ENCODE measurements around the gene PAFAH2.

Gene PAFAH2

DNA sequence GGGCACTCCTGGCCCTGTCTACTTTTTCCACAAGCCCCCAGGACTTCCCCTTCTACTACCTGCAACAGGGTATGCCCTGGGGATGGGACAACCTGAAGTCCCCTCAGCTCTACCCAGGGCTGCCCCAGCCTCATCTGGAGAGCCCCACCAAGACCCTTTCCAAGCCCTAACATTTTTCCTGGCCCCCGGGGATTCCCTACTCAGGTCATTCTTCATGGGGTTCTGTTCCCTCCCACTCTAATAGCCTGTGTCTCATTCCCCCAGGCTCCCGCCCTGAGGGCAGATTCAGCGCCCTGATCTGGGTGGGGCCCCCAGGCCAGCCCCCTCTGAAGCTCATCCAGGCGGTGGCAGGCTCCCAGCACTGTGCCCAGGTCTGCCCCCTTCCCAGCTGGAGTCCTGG is 33.3 kb upstream of the PAFAH2 start:
- DNase-seq: no peak

DNA sequence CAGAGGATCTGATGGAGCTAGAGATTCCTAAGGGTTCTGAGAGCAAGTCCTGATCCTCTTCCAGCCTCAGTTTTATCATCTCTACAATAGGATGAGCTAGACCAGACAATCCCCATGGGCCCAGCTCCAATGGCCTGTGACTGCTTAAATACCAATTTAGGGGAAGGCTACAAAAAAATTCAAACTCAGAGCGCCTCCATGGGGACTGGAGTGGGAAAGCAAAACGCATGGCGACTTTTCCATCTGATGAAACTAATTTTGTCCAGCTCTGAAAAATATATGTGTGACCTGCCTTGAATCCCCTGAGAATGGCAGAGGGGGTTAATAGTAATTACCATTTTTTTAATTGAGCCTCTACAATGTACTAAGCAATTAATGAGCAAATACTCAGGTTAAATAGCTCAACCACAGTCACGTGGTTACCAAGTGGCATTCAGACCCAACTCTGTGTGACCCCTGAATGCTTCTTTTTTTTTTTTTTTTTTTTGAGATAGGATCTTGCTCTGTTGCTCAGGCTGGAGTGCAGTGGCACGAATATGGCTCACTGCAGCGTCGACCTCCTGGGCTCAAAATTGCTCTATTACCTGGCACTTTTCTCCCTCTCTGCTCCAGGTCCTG is 32.1 kb upstream of the PAFAH2 start:
- DNase-seq: no peak

DNA sequence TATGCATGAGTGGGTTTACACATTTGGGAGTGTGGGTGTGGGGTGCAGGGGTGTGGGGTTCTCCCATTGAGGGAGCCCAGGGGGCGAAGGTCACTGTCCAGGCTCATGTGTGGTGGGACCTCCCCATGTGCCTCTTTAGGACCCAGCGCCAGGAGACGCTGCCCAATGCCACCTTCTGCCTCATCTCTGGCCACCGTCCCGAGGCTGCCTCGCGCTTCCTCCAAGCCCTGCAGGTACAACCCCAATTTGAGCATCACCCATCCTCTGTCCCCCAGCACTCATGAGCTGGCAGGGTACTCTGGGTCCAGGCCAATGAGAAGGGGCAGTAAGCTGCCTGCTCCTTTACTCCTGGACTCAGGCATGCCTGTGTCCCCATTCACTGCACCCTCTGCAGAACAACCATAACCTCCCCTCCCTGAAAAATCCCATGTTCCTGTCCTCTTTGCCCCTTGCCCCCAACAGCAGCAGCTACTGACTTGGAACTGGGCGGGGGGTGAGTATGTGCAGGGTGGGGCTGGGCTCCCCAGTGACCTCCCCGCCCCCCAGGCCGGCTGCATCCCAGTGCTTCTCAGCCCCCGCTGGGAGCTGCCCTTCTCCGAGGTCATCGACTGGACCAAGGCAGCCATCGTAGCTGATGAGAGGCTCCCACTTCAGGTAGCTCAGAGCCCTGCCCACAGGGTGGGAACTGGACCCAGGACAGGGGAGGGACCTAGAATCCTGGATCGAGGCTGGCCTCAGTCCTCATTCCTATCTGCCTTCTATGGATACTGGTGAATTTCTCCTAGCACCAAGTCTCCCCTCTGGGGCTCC is 31.4 kb upstream of the PAFAH2 start:
- DNase-seq: no peak

DNA sequence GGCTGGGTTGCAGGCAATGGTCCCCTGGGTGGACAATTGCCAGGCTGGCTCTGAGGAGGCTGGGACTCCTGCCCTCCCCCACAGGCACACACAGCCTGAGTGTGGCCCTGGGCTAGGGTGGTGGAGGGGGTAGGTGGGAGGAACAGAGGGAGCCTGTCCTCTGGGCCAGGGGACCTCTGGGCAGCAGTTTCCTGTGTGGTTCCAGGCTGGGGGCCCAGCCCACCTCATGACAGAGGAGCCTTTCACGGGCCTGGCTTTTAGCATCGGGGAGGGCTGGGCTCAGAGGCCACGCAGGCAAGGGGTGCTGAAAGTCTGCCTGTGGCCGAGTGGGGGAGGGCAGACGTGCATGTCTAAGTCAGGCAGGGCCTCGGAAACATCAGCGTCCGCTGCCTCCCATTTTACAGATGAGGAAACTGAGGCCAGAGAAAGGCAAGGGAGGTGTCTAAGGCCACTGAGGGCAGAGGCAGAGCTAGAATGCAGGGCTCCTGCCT is 30.7 kb upstream of the PAFAH2 start:
- DNase-seq: no peak

DNA sequence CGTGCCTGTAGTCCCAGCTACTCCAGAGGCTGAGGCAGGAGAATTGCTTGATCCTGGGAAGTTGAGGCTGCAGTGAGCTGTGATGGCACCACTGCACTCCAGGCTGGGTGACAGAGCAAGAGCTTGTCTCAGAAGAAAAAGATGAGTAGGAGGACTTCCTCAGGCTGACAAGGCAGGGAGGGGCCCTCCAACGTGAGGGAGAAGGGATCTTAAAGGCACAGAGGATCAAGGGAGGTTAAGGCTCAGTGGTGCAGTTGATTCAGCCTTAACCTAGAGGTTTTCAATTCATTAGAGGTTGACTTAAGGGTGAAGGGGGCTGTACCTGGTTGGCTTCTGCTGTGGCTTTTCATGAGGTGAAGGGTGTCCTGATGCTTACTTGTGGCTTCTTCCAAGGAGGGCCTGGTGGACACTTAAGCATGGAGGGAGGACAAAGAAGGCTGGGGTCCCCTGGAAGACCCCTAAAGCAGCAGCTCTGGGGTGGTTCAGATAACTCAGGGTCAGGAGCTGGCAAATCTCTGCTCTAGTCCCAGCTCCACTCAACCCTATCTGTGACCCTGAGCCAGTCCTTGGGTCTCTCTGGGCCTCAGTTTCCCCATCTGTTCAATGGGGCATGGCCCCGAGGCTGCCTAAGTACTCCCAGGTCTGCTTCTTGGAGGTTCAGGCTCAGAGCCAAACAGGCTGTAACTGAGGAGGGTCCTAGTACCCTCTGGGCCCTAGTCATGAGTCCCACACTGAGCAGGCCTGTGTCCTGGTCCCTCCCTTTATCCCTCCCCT is 30.0 kb upstream of the PAFAH2 start:
- no peak for DNase-seq

DNA sequence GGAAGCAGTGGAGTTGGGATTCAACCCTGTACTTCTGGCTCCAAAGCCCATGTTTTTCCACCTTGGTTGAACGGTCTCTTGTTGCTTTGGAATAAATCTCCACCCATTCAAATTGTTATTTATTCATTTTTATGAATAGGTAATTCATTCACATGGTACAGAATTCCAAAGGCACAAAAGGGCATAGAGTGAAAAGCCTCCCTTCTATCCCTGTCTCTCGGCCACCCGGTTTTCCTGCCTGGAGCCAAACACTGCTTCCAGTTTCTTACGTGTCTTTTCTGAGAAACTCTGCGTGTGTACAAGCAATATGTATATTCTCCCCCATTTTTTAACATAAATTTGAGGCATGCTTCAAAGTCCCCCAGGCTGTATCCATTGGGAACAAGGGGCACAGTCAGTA is 27.7 kb upstream of the PAFAH2 start:
- no peak for DNase-seq

DNA sequence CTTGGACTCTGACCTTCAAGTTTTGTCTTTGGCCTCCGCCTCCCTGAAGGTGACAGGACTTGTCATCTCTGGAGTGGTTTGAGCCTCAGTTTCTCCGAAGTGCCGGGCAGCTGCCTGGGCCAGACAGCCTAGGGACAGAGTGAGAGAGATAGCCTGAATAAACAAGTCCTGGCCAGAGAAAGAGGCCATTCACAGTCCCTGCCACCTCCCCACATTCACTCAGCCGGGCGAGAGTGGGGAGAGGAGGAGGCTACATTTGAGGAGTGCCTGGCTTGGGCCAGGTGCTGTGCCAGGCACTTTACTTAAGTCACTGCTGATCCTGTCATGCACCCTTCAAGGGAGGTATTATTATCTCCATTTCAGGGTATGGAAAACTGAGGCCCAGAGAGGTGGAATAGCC is 27.2 kb upstream of the PAFAH2 start:
- no peak for DNase-seq

DNA sequence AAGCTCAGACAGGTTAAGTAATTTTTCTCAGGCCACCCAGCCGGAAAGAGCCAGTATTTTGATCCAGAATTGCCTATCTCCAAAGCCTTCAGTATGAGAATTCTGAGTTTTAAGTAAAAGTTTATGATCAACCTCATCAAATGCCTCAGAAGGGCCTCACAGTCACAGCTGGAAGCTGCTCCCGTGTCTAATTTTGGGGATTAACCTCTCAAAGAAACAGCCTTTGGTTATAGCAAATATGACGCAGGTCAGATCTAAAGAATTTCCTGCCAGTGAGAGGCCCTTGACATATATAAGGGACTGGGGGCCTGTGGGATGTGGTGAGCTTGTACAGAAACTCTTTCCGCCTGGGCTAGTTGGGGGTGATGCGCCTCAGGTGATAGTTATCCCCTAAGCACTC is 26.0 kb upstream of the PAFAH2 start:
- DNase-seq: no peak

DNA sequence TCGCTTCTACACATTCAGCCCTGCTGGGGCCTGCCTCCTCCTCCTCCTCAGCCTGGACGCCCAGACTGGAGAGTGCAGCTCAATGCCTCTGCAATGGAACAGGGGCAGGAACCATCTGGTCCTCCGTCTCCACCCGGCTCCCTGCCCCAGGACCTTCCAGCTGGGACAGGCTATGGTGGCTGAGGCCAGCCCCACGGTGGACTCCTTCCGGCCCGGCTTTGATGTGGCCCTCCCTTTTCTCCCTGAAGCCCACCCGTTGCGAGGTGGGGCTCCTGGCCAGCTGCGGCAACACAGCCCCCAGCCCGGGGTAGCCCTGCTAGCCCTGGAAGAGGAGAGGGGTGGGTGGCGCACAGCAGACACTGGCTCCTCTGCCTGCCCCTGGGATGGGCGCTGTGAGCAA is 25.1 kb upstream of the PAFAH2 start:
- DNase-seq: no peak

DNA sequence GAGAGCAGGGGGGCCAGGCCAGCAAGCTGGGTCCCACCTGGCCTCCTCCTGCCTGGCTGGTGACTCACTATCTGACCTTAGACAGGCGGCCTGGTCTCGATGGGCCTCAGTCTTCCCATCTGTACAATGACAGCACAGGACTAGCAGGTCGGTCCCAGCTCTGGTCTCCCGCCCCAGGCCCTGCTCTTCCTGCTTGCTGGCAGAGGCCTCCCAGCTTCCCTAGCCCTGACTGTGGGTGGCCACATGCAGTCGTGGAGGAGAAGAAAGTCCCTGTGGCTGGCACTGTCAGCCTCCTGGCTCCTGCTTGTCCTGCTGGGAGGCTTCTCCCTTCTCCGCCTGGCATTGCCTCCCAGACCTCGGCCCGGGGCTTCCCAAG is 24.5 kb upstream of the PAFAH2 start:
- DNase-seq: no peak

DNA sequence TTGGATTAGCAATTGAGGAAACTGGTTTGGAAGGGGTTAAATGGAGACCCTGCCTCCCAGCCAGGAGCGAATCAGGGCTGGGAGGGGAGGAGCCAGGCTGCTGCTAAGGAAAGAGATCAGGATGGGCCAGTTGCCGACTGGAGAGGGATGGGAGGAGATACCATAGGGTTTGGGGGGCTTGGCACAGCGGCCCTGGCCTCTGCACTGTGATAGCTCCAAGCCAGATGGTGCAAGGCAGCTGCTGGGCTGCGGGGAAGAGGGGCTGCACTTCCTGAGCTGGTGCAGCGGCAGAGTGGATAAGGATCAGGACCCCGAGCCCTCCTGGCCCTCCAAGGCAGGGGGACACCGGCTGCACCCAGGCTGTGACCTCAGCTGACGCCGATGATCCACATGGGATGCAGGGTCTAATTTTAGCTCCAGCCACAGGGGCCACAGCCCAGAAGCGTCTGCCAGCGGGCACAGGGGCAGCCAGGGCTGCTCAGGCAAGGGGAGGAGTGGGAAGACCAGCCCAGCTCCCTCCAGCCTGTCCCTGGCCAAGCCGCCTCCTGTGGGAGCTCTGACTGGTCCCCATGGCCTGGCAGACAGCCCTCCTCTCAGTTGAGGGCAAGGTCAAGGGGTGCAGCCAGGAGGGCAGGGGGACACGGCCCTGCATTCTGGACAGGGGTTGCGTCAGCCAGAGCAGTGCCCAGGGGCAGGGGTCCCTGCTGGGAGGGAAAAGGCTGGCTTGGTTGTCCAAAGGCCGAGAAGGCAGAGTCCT is 24.0 kb upstream of the PAFAH2 start, which contains the start of gene EXTL1:
EXTL1 (plus strand) TSS at position 129 of the 757 bp plus-strand sequence. CDS start 872 bp downstream, outside the sequence.
- DNase-seq: no peak

DNA sequence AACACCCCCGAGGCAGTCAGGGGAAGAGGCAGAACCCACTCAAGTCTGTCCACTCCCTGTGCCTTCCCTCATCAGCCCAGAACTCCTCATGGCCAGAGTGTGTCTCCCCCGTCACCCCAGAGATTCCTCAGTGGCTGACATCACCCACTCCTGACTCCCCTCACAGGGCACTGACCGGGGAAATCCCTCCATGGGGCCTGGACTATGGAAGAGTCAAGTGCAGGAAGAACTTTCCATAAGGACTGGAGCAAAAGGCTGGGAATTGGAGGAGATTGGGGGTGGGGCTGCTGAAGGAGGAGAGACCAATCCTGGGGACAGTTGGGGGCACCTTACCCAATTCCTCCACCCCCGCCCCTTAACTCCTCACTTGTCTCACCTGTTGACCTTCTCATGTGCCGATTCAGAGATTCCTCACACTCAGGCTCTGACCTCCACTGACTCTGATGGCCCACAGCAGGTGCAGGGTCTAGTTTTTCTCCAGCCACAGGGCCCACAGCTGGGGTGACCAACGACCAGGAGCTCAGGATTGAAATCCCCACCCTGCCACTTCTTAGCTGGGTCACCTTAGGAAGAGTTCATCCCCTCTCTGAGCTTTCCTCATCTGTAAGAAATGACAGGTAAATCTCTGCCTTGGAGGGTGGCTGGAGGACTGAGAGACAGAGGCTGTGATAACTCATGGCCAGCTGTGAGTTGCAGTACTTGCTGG is 23.2 kb upstream of the PAFAH2 start:
- DNase-seq: no peak

DNA sequence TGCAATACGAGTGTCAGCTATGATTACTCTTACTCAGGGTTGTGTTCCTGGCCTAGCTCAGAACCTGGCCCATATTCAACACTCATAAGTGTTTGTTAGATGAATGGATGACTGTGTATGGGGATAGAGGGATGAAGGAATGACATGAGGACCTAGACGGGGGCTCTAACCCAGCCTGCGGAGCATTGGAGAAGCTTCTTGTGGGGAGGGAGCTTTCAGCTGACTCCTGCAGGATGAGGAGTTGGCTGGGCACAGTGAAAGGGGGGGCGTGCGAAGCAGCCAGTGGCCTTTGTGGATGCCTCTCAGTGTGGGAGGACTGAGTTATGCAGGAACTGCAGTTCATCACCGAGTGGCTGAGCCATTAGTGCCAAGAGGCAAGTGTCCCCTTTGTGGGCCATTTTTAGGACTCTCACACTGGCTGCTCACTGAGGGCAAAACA is 22.5 kb upstream of the PAFAH2 start:
- no peak for DNase-seq

DNA sequence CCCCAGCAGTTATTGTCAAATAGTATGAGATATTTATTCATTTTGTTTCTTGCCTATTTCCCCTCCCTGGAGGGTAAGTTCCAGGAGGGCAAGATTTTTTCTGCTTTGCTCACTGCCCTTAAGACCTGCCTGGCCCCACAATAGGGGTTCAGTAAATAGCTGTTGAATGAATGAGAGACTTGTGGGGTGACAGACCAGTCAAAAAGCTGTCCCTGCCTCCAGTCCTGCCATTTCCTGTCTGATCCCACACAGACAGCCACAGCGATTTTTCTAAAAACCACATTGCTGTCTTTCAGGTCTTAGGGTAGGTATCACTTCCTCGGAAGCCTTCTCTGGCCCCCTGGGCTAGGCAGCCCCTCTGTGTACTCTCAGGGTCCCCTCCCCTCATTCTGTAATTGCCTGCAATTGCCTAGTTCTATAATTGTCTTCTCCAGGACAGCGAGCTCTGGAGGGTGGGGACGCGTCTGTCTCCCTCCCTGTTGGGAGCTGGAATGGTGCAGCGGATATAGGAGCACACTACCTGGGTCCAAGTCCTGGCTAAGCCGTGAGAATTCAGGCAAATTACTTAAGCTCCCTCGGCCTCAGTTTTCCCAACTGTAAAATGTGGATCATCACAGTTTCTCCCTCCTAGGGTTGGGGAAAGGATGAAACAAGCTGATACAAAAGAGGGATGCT is 21.9 kb upstream of the PAFAH2 start:
- no peak for DNase-seq

DNA sequence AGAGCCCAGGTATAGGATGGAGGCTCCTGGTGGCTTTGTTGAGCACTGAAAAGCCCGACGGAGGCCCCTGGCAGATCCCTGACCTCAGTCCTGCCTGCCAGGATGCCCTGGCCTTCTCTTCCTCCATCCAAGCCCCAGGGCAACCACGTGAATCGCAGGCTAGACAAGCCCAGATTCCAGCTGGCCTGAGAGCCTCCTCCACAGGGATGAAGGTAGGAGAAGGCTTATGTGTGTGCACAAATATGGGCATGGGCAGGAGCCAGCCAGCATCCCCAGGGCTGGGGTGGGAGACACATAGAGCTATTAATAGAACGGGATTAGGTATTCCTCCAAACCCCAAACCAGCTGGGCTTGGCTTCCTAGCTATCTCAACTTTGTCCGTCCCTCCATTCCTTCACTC is 19.7 kb upstream of the PAFAH2 start:
- DNase-seq: no peak

DNA sequence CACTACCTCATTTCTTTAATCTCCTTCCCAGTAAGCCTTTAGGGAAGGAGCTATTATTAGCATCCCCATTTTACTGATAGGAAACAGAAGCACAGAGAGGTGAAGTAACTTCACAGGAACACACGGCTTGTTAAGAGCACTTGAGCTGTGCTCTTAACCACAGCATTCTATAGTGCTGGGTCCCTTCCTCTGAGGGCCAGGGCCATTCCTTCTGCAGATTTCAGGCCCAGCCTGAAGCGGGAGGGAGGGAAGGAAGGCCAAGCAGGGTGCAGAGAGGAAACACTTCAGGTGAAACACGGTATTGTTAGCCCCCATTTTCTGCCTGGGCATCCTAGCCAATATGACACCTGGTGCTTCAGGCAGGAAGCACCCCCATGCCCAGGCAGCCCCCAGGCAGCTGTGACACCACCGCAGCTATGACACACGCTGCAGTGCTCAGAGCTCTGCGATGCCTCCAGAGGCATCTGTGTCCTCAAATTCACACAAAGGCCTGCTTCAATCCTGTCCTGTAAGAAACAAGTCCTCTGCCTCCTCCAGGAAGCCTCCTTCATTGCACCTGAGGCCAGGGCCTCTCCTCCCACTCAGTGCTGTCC is 19.2 kb upstream of the PAFAH2 start:
- DNase-seq: no peak

DNA sequence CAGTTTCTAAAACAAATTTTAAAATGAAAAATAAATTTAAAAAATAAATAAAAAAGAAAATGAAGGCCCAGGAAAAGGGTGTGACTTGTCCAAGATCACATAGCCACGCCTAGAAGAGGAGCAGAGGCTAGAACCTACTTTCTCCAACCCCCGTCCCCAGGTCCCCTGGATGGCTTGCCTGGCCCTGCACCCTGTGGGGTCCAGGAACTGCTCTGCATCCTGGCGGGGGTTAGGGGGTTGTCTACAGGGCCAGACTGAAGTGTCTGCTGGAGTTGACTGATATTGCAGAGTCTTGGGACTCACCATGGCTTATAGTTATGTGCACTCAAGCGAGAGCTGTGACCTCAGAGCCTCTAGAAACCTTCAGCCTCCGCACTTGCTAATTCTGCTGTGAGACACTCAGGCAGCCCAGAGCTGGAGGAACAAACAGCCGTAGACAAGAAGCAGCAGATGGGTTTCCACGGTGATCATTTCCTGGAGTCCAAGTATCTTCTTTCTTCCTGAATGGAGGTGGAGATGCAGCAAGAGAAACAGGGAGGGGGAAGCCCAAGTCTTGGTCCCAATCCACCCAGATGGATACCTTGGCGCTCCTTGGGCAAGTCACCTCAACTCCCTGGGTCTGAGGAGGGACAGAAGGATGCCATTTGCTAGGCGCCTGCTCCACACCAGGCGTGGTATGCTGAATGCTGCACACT is 18.5 kb upstream of the PAFAH2 start:
- no peak for DNase-seq

DNA sequence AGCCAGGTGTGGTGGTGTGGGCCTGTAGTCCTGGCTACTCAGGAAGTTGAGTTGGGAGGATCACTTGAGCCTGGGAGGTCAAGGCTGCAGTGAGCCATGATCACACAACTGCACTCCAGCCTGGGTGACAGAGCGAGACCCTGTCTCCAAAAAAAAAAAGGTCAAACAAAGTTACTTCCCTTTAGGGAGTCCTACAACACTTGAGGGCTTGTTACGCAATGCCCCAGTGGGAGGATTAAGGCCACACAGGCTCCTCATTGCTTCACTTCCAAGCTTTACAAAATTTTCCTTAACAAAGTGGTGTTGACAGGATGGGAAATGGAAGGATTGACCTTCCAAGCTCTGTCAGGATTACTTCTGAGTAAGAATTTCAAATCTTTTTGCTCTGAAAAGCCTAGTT is 17.5 kb upstream of the PAFAH2 start:
- DNase-seq: no peak

DNA sequence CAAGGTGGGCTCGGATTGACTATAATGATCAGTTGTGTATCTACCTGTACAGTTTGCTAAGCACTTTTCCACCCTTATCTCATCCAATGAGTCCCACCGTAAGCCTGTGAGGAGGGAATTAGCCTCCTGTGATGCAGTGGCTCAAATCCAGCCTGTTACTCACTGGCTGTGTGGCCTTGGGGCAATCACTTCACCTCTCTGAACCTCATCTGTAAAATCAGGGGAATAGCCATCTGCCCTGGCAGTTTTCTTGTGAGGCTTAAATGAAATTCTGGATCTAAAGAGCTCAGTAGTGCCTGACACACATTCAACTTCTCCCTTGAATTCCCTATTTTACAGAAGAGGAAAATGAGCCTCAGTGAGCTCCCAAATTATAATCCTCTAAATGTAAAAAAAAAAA is 16.3 kb upstream of the PAFAH2 start:
- no peak for DNase-seq

DNA sequence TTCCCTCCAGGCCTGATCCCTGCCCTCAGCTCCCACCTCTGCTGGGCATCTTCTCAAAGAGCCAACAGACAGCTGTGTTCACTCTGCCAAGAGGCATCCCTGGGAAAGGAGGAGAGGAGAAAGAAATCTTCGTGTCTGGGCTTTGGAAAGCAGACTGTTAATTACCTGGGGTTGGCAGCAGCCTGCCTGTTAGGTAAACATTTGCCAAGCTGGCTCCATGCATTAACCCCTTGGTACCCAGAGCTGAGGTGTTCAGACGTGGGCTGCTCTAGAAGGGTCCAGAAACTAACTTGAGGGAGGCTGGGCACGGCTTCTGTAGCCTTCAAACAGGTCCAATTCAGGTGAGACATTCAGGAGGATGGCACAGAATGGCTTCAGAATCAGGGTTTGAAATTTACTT is 15.0 kb upstream of the PAFAH2 start:
- DNase-seq: no peak

DNA sequence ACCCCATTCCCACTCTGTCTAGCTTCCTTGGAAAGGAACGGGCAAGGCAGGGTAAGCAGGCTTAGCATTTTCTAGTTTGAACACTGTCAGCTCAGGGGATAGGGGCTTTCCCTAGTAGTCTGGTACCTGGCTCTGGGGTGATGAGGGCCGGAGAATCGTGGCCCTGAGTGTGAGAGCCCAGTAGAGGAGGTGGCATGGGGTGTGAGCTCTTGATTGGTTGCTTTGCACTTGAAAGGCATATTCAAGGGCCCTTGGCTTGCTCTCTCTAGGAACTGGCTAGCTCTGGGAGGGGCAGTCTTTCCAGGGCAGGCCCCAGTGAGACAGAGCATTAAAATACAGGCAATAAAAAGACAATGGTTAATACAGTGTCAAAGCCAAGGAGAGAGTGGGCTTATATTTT is 13.0 kb upstream of the PAFAH2 start:
- DNase-seq: no peak
